ENCODE data around the gene SLC13A1. TPM values are rescaled to one million over a fixed set of nuclear protein-coding genes. Genes with fewer than 3 reads are reported as not detected.
"Not testable (repeated sequence)": the region's sequence is repeated elsewhere in the genome, so short reads cannot be mapped to it uniquely, and the experiment has no call there.

Gene SLC13A1
- total RNA-seq, 2 donors from 2014 or later: not detected

GRCh38 chr7:123231021-123232000 is 31.5 kb upstream of the SLC13A1 start:
- H3K4me1 ChIP-seq (replicated peaks): no peaks in the 10 kb centered on the region
- H3K4me3 ChIP-seq: no peak overlapping the region
- H3K36me3 ChIP-seq: no peaks in the 10 kb centered on the region
- 38% methylated on average over 4 of the region's 4 CpGs for WGBS
- intact Hi-C loops (cut with DNase I): loop anchor here (5.0 kb wide), 1 partner anchor 181 kb away; no protein-coding TSS in a partner anchor
- H3K27me3 ChIP-seq (replicated peaks; ENCODE audit: insufficient read depth): no peaks in the 10 kb centered on the region
- no peak overlapping the region for H3K27ac ChIP-seq
- DNase-seq (ENCODE audit: low spot score): no peak
- TF ChIP-seq CTCF (IDR thresholded peaks at IDR 0.05) (no peak), POLR2A (IDR thresholded peaks at IDR 0.05) (no peak), POLR2AphosphoS5 (IDR thresholded peaks at IDR 0.05) (no peak)
- no peaks in the 10 kb centered on the region for H3K9me3 ChIP-seq

DNA sequence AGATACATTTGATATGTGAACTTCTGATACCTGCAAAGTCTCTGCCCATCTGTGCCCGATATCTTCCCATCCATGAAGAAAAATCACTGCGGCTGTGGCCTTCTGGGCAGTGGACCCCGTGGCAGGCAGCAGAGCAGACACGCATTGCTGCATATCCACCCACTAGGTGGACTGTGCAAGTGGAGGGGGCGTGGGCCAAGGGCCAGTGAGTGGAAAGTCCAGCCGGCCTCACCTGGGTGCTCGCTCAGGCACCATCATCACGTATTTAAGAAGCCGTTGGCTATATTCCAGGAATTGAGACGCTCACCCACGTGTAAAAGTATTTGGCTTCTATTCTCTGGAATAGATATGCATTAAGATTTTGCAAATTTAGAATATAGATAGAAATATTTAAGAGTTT is 30.8 kb upstream of the SLC13A1 start:
- no peaks in the 10 kb centered on the region for H3K9me3 ChIP-seq
- no peak overlapping the region for H3K4me3 ChIP-seq
- no peaks in the 10 kb centered on the region for H3K4me1 ChIP-seq (replicated peaks)
- no peaks in the 10 kb centered on the region for H3K27me3 ChIP-seq (replicated peaks; ENCODE audit: insufficient read depth)
- WGBS: 71% methylated on average over 11 of the region's 11 CpGs
- intact Hi-C loops (cut with DNase I): loop anchor here (5.0 kb wide), 1 partner anchor 182 kb away; no protein-coding TSS in a partner anchor
- no peaks in the 10 kb centered on the region for H3K36me3 ChIP-seq
- no peak overlapping the region for H3K27ac ChIP-seq
- DNase-seq (ENCODE audit: low spot score): no peak
- no peak for TF ChIP-seq CTCF (IDR thresholded peaks at IDR 0.05)
- TF ChIP-seq POLR2AphosphoS5 (IDR thresholded peaks at IDR 0.05): no peak
- no peak for TF ChIP-seq POLR2A (IDR thresholded peaks at IDR 0.05)

DNA sequence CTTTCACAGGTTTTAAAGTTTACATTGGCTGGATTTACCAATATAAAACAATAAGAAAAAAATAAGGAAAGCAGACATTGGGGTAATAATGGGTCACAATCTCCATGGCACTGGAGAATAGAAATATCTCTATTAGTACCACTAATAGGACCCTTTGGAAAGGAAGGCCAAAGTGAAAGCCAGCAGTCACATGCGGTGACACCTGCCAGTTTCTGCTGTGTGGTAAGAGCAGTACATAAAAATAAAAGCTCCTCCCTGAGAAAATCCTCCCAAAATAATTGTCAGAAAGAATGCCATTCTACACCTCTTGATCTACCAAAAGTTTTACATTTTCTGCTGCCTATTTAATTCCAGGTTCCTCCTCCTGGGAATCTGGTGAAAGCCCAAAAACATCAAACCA is 30.4 kb upstream of the SLC13A1 start:
- Histone ChIP-seq H3K27me3 (replicated peaks; ENCODE audit: insufficient read depth) (no peaks in the 10 kb centered on the region), H3K36me3 (no peaks in the 10 kb centered on the region), H3K4me3 (no peak overlapping the region), H3K4me1 (replicated peaks) (no peaks in the 10 kb centered on the region), H3K9me3 (no peaks in the 10 kb centered on the region), H3K27ac (no peak overlapping the region)
- intact Hi-C loops (cut with DNase I): loop anchor here (5.0 kb wide), 1 partner anchor 182 kb away; no protein-coding TSS in a partner anchor
- no peak for DNase-seq (ENCODE audit: low spot score)
- WGBS: 100% methylated on average over 1 of the region's 1 CpG
- TF ChIP-seq CTCF (IDR thresholded peaks at IDR 0.05) (no peak), POLR2AphosphoS5 (IDR thresholded peaks at IDR 0.05) (no peak), POLR2A (IDR thresholded peaks at IDR 0.05) (no peak)

DNA sequence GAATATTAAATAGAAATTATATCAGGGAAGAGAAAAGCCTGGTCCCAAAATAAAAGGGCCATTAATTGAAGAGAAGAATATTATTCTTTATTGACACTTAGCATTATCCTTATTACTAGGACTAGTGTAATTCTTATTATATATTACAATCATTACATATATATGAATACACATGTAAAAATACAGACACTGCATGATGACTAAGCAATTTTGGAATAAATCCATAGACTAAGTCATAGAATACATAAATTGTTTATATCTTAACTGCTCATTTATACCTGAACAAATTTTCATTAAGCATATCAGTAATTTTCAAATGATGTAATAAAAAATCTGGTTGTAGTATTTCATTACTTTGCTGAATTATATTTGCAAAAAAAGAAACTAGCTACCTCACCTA is 29.7 kb upstream of the SLC13A1 start:
- Histone ChIP-seq H3K9me3 (no peaks in the 10 kb centered on the region), H3K4me1 (replicated peaks) (no peaks in the 10 kb centered on the region), H3K4me3 (no peak overlapping the region), H3K27me3 (replicated peaks; ENCODE audit: insufficient read depth) (no peaks in the 10 kb centered on the region), H3K27ac (no peak overlapping the region), H3K36me3 (no peaks in the 10 kb centered on the region)
- no peak for TF ChIP-seq POLR2AphosphoS5 (IDR thresholded peaks at IDR 0.05)
- intact Hi-C loops (cut with DNase I): no loop called here
- DNase-seq (ENCODE audit: low spot score): no peak

DNA sequence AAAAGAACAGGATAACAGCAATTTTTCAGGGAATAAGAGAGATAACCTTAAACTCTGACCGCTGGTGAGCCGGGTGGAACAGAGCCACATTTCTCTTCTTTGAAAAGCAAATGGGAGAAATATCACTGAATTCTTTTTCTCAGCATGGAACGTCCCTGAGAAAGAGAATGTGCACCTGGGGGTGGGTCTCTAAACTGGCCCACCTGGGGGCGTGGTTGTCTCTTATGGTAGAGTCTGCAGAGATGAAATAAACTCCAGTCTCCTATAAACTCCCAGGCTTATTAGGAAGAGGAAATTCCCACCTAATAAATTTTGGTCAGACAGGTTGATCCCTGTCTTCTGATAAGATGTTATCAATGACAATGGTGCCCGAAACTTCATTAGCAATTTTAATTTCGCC is 27.9 kb upstream of the SLC13A1 start:
- H3K27ac ChIP-seq; intact Hi-C loops (cut with DNase I); DNase-seq (ENCODE audit: low spot score); H3K36me3 ChIP-seq; H3K4me1 ChIP-seq (replicated peaks); H3K27me3 ChIP-seq (replicated peaks; ENCODE audit: insufficient read depth); H3K4me3 ChIP-seq; H3K9me3 ChIP-seq: not testable (repeated sequence)
- WGBS: 87% methylated on average over 6 of the region's 6 CpGs

DNA sequence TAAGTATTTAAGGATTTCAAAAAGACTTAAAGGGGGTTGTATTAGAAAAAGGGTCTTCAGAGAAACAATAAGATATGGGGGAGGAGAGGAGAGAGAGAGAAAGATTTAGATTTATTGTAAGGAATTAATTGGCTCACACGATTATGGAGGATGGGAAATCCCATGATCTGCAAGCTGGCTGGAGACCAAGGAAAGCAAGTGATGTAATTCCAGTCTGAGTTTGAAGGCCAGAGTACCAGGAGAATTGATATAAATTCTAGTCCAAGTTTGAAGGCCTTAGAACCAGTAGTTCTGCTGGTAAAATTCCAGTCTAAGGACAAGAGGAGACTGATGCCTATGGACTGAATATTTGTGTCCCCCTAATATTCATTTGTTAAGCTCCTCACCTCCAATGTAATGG is 20.6 kb upstream of the SLC13A1 start:
- H3K4me1 ChIP-seq (replicated peaks): no peaks in the 10 kb centered on the region
- no peaks in the 10 kb centered on the region for H3K36me3 ChIP-seq
- no peak overlapping the region for H3K4me3 ChIP-seq
- no peaks in the 10 kb centered on the region for H3K9me3 ChIP-seq
- no peaks in the 10 kb centered on the region for H3K27me3 ChIP-seq (replicated peaks; ENCODE audit: insufficient read depth)
- TF ChIP-seq CTCF (IDR thresholded peaks at IDR 0.05) (no peak), POLR2AphosphoS5 (IDR thresholded peaks at IDR 0.05) (no peak), POLR2A (IDR thresholded peaks at IDR 0.05) (no peak)
- DNase-seq (ENCODE audit: low spot score): no peak
- 58% methylated on average over 1 of the region's 1 CpG for WGBS
- intact Hi-C loops (cut with DNase I): no loop called here
- H3K27ac ChIP-seq: no peak overlapping the region

Measured in prostate gland (tissue), 2 donors.